ENCODE results near the gene CREBRF.
"Not testable (repeated sequence)": the region's sequence is repeated elsewhere in the genome, so short reads cannot be mapped to it uniquely, and the experiment has no call there.

The CREBRF gene

DNA sequence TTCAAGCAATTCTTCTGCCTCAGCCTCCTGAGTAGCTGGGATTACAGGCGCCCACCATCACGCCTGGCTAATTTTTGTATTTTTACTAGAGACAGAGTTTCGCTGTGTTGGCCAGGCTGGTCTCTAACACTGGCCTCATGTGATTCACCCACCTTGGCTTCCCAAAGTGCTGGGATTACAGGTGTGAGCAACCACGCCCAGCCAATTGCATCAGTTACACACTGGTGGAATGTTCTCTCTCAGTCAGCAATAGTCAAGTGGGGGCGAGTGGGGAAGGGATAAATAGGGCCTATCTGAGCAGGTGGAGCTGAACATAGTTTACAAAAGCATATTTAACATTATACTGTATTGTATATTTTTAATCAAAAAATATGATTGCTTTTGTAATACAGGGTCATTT is 98.5 kb downstream of the CREBRF start:
- DNase-seq (ENCODE audit: low read depth), result not testable (repeated sequence)

DNA sequence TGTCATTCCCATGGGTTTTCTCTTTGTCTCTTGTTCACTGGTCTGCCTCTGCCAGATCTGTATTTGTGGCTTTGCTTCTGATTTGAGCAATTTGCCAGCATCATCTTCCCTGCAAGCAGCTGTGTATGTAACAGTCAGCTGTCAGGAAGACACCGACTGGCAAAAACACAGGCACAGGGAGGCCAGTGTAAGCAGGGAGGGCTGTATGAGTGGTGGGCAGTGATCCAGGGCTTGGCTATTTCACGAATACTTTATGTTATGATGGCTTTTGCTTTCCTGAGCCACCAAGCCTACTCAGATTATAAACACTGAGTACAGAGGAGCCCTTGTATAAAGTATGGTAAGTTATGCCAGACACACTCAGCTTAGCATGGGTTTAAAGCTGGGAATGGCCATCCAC is 99.8 kb downstream of the CREBRF start:
- DNase-seq (ENCODE audit: low read depth), result no peak

DNA sequence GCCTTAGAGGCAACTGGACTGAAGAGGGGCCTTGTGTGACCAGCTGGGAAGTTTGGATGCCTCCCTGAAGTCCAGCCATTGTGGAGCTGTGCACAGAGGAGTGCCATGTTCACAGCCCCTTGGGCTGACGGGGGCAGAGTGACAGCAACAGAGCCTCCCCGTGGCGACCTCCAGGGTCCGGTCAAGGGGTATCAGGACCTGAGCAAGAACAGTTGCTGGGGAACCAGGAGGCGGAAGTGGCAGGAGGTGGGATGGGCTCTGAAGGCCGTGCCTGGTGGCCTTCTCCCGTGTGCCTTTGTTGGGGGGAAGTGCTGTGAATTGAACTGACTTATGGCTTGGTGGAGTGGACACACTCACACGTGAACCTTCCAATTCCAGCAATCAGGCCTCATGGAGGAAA is 102.2 kb downstream of the CREBRF start:
- DNase-seq (ENCODE audit: low read depth), result no peak

DNA sequence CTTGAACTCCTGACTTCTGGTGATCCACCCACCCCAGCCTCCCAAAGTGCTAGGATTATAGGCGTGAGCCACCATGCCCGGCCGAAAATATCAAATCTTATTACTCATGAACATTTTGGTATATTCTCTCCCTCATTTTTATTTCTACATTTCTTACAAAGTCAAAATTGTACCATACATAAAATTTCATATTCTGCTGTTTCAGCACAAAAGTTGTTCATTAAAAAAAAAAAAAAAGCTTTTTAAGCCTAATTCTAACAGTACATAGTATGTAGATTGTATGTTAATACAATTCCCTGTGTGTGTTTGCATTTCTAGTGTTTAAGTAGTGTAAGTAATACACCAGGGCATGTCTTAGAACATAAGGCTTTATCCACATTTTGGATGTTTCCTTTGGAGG is 103.1 kb downstream of the CREBRF start:
- DNase-seq (ENCODE audit: low read depth), result no peak

DNA sequence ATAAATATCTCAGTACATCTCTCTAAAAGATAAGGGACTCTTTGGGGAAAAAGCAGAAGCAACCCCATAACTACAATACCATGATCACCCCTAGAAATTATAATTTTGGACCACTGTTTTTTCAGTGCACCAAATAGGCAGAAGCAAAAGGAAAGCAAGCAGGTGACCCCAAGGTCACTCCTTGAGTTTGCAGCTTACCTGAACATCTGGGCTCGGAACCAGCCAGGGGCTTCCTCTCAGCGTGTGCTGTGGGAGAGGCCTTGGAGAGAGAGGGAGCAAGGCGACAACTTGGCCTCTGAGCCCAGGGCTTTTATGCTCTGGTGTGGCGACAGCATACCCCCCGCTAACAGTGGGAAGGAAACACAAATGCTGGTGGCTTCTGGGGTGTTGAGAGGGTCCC is 105.0 kb downstream of the CREBRF start:
- DNase-seq (ENCODE audit: low read depth), result no peak

DNA sequence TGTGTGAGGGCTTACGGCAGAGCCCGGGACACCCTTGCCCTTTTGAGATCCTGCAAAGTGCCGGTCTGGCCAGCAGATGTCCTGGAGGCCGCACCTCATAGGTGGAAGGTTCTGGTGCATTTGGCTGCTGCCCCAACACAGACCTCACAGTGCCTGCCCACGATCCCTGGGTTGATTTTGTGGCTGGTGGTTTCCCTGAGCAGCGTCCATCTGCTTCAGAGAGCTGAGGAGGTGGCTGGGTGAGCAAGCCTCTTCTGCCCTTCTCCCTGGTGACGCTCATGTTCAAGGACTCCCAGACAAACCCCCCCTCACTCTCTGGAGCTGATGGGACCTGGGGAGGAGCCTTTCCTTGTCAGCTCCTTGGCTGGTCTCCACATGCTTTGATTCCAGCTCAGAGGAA is 107.1 kb downstream of the CREBRF start:
- no peak for DNase-seq (ENCODE audit: low read depth)

DNA sequence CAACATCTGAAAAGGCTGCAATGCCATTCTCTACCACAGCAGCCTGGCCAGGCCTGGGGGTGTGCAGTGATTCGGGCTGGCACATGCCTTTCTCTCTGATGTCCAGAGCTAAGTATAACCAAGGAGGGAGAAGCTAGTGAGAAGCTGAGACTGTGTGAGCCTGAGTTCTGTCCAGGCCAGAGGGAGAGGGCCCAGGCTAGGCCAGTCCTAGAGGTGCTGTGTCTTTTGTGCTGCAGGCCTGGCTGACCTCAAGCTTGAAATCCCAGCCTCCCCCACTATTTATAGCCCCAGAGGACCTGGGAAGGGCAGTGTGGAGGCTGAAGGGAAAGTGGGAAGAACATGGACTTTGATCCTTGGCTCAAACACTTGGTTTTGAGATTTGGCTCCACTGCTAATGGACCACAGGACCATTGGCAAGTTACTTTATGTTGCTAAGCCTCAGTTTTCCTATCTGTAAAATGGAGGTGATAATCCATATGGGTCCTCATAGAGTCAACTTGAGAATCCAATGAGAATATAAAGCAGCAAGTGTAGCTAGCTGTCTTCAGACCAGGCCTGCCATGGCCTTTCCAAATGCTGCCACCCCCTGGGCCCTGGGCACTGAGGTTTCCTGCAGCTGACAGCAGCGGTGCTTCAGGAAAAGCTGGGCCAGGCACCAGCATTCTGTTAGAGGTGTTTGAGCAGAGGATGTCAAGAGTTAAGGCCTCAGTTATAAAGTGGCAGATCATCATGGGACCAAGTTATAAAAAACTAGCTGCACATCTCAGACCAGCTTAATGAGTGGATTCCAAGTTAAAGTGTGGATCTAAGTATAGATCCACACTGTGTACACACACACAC is 109.2 kb downstream of the CREBRF start:
- no peak for DNase-seq (ENCODE audit: low read depth)

DNA sequence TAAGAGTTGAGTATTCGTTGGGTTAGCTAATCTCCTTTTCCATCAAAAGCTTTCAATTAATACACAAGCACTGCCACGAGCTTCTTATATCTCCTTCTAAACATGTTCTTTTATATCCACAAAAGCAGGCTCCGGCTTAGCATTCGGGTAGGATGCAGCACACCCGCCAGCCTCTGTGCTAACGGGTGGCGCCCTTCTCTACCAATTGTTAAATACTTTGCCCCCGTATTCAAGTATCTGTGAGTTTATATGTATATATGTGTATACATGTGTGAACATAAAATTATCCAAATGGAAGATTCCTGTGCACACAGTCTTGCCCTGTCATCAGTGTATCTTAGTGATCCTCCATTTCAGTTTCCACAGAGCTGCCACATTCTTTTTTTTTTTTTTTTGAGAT is 116.0 kb downstream of the CREBRF start:
- DNase-seq (ENCODE audit: low read depth), result no peak

DNA sequence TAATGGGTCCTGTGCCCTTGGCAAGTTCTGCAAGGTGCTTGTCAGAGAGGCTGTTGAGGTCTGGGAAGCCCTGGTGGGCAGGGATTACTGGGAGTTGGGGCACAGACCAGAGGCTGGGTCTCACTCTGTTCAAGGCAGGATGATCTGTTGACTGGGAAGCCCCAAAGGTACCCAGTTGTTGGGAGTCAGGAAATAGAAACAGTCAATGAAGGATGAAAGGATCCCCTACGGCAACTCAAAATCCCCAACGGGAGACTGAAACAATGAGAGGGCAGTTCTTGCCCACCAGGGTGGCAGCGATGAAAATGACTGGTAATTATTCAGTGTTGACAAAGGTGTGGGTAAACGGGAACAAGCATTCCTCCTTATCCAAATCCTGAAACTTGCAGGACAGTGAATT is 119.4 kb downstream of the CREBRF start:
- no peak for DNase-seq (ENCODE audit: low read depth)

DNA sequence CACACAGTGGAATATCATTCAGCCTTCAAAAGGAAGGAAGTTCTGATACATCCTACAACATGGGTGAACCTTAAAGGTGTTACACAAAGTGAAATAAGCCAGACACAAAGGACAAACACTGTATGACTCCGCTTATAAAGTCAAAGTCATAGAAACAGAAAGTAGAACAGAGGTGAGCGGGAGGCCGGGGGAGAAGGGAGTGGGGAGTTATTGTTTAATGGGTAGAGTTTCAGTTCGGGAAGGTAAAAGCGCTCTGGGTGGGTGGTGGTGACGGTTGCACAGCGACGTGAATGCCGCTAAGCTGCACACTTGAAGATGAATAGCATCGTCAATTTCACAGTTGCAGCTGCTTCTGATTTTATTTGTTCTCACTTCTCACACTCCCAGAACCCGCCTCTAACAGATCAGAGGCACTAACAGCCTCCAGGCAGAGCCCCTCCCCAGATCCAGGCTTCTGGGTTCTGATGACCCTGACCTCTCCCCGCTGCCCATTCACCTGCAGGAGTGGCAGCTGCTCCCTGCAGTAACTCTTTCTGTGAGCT is 122.3 kb downstream of the CREBRF start:
- DNase-seq (ENCODE audit: low read depth), result no peak

DNA sequence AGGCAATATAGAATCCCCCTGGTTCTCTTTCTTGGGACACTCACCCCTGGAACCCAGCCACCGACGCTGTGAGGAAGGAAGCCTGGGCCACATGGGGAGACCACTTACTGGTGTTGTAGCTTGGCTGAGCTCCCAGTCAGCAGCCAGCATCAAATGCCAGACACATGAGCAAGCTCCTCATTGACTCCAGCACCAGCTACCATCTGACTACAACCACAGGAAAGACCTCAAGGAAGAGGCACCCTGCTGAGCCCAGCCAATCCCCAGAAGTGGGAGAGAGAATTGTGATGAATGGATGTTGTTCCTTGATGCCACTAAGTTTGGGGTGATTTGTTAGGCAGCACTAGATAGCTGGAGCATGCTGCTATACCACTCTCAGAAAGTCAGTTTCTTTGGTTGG is 124.2 kb downstream of the CREBRF start:
- DNase-seq (ENCODE audit: low read depth), result no peak

DNA sequence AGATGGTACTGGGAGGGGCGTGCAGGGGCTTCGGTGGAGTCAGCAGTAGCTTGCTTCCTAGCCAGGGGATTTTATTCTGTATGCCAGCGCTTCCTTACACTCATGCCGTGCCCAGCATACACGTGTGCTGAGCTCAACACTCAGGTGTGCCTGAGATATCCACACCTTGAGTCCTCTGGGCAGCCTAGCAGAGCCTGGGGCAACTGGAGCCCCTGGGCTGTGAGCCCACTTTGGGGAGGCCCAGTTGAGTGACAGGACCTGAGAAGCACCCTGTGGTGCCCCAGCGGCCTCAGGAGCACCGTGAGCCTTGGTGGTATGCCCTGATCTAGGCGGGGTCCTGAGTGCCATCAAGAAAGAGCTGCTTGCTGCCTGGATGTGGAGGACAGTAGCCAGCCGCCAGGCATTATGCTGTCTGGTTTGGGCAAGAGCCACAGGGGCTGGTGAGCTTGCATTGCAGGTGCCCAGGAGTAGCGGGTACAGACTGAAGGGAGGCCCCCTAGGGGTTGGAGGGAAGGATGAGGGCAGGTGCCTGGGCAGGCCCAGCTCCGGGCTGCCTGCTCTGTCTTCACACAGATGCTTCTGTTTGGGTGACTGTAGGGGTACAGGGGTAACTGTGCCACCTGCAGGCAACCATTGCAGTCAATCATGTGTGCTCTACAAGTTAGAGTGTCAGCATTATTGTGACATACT is 131.0 kb downstream of the CREBRF start:
- DNase-seq (ENCODE audit: low read depth), result no peak

DNA sequence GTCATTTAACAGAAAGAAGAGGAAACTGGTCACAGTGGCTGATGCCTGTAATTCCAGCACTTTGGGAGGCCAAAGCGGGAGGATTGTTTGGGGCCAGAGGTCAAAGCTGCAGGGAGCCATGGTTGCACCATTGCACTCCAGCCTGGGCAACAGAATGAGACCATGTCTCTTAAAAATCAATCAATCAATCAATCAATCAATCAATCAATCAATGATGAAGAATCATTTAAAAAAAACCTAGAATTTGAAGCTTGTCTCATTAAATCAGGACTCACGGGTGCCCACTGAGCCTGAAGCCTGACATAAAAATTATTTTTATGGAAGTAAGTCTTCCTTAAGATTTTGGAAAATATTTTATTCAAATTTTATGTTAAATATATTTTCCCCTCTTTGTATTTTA is 132.1 kb downstream of the CREBRF start:
- DNase-seq (ENCODE audit: low read depth), result no peak

Measured in activated gamma-delta T cell treated with anti-CD3 and anti-CD28 coated beads, Interleukin-2, amount 50 U/mL, for 16 hours (primary cell).